ENCODE measurements around the gene TPSD1.
"Not testable (repeated sequence)": the region's sequence is repeated elsewhere in the genome, so short reads cannot be mapped to it uniquely, and the experiment has no call there.

GRCh38 chr16:1255276-1256122 lies at the start of gene TPSD1:
- not testable (repeated sequence) for TF ChIP-seq REST (IDR thresholded peaks at IDR 0.05; ENCODE audit: low read depth, low read length); EP300 (IDR thresholded peaks at IDR 0.05; ENCODE audit: borderline replicate concordance in 1 of 2, control insufficient read depth in 1 of 2, low read depth in 2 of 2, low read length in 2 of 2); HCFC1 (IDR thresholded peaks at IDR 0.05; ENCODE audit: low read length); BMI1 (IDR thresholded peaks at IDR 0.05; ENCODE audit: borderline replicate concordance); CTCF (IDR thresholded peaks at IDR 0.05 in 2 of 3, conservative IDR thresholded peaks at IDR 0.05 in 1 of 3; ENCODE audit: control insufficient read depth in 2 of 3, extremely low read depth in 1 of 3, insufficient read depth in 1 of 3, low read depth in 3 of 3, low read length in 3 of 3); FOS (IDR thresholded peaks at IDR 0.05; ENCODE audit: borderline replicate concordance, extremely low read depth, insufficient read length); POLR2AphosphoS5 (IDR thresholded peaks at IDR 0.05; ENCODE audit: low read length); ATF2 (IDR thresholded peaks at IDR 0.05; ENCODE audit: low read length); POLR2A (IDR thresholded peaks at IDR 0.05; ENCODE audit: low read depth, low read length); RAD21 (IDR thresholded peaks at IDR 0.05; ENCODE audit: insufficient read depth, low read depth, low read length)
